ENCODE data around the gene KIF4A.

DNA sequence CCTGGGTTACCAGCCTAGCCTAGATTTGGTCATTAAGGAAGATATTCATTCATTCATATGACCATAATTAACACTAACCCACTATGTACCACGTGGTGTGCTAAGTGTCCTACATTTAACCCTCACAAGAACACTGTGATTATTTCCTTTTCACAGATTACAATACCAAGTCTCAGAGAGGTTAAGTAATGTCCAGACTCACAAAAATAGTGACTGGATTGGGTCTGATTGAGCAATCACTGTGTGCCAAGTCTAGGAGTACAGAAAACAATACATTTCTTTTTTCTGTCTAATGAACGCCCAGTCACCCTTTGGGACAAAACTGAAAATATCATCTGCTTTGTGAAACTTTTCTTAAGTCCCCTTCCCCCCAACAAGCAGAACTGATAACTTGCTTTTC, 147.1 kb downstream of the KIF4A start:
- TF ChIP-seq, protein P1, sequence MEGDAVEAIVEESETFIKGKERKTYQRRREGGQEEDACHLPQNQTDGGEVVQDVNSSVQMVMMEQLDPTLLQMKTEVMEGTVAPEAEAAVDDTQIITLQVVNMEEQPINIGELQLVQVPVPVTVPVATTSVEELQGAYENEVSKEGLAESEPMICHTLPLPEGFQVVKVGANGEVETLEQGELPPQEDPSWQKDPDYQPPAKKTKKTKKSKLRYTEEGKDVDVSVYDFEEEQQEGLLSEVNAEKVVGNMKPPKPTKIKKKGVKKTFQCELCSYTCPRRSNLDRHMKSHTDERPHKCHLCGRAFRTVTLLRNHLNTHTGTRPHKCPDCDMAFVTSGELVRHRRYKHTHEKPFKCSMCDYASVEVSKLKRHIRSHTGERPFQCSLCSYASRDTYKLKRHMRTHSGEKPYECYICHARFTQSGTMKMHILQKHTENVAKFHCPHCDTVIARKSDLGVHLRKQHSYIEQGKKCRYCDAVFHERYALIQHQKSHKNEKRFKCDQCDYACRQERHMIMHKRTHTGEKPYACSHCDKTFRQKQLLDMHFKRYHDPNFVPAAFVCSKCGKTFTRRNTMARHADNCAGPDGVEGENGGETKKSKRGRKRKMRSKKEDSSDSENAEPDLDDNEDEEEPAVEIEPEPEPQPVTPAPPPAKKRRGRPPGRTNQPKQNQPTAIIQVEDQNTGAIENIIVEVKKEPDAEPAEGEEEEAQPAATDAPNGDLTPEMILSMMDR (IDR thresholded peaks at IDR 0.05): no peak
- no peak for TF ChIP-seq POLR2A (IDR thresholded peaks at IDR 0.05)
